GM18526 (cell line): ENCODE measurements around the gene IL18.

ENCODE experiments used
- POLR2A ChIP-seq: IDR thresholded peaks from 3 replicates; pipeline ENCODE4 v1.6.1; 2011; ENCODE audit not compliant: insufficient read length; ENCODE audit errors: extremely low read depth

Gene IL18

DNA sequence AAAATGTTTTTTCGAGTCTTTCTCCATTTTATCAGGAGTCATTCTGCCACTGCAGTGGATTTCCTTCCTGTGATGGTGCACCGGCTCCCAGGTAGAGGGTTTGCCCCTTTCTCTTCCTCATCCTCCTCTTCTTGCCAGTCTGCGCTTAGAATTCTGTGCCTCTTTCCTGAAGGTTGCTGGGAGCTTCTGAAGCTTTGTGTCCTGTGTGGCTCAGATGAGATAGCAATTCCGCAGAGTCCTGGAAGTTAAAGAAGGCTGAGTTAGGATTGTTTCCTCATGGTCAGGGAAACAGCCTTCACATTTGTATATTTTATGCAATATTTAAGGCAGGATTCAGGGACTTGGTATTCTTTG is 11.7 kb upstream of the IL18 start:
- TF ChIP-seq POLR2A: no peak

DNA sequence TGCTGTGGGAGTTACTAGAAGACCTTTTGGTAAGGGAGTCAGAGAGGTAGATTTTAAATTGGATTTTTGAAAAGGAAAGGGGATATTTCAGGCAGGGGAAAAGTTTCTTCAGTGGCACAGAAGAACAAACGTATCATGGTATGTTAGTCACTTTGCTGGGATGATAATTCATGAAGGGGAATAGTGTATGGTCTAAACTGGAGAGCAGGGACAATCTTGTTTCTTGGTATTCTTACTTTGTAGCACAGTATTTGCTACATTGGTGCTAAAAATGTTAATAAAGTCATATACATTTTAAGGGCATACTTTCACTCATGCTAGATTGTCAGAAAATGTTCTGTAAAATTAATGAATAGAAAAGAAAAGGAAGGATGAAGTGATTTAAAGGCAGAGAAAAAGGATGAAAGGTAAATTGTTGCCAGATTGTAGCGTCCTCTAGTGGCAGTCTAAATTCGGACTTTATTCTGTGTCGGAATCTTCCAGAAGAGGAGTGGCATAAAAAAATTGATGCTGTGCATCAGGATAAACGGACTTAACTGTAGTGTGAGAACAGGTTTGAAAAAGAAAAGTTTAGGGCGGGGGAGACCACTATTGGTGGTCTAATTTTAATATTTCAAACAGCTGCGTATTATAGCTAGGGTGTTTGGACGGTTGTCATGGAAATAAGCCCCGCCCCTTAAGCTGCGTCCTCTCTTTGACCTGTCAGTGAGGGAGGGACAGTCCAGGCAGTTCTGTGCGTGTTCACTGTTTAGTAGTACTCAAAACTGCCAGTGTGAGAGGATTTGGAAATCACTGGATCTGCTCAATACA is 11.1 kb upstream of the IL18 start, which contains the start of gene BCO2:
Gene BCO2 (plus strand): TSS at position 724 of the 810 bp plus-strand sequence. CDS start 90 bp downstream, outside the sequence.
- TF ChIP-seq POLR2A: no peak

DNA sequence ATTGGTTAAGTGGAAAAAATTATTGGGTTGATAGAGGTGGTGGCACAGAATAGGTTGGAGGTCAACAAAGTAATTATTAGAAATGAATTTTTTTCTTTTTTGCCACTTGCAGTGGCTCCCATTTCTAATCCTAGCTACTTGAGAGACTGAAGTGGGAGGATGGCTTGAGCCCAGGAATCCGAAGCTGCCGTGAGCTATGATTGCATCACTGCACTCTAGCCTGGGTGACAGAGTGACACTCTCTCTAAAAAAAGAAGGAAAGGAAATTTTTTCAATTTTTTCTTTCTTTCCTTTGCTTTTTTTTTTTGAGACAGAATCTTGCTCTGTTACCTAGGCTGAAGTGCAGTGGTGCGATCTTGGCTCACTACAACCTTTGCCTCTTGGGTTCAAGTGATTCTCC is 9.3 kb upstream of the IL18 start:
- no peak for TF ChIP-seq POLR2A

- TF ChIP-seq POLR2A: no peak
Observed at GRCh38 chr11:112172362-112172994, 8.6 kb upstream of the IL18 start.

DNA sequence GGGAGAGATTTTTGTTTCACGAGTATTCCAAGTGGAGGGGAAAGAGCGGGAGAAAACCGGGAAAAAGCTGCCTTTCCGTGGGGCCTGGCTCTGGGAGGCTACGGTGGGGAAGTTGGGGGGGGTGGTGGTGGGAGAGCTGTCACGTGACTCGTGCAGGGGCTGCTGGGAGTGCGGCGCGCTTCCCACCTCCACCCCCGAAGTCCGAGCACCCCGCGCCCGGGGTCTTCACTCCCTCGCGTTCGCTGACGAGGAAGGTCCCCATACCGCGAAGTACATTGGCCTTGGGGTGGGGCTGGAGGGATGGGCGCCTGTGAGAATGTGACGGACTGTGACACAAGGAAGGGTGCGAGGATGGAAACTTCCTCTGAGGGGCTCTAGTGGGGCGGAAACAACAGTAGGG is 3.3 kb upstream of the IL18 start, which contains the start of gene TEX12:
Gene TEX12 (plus strand): TSS at position 228 of the 400 bp plus-strand sequence. CDS start 1,897 bp downstream, outside the sequence.
- no peak for TF ChIP-seq POLR2A

DNA sequence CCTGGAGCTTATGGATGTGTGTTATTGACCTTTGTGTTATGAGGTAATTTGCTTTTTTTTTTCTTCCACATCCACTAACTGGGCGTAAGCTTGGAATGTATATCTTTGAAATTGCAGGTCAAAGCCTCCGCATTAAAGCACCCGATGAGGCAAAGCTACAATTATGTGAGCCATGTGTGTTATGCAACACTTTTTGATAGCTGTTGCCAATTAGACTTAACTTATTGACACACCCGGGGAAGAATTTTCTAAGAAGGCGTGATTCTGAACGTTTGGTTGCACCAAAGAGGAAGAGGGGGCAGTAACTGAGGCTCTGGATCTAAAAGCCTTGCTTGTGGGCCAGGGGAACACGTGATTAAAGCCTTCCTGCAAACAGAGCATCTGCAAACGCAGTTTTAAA is 2.7 kb upstream of the IL18 start:
- TF ChIP-seq POLR2A: no peak

GRCh38 chr11:112165049-112165448 is 1.2 kb upstream of the IL18 start:
- TF ChIP-seq POLR2A: no peak

DNA sequence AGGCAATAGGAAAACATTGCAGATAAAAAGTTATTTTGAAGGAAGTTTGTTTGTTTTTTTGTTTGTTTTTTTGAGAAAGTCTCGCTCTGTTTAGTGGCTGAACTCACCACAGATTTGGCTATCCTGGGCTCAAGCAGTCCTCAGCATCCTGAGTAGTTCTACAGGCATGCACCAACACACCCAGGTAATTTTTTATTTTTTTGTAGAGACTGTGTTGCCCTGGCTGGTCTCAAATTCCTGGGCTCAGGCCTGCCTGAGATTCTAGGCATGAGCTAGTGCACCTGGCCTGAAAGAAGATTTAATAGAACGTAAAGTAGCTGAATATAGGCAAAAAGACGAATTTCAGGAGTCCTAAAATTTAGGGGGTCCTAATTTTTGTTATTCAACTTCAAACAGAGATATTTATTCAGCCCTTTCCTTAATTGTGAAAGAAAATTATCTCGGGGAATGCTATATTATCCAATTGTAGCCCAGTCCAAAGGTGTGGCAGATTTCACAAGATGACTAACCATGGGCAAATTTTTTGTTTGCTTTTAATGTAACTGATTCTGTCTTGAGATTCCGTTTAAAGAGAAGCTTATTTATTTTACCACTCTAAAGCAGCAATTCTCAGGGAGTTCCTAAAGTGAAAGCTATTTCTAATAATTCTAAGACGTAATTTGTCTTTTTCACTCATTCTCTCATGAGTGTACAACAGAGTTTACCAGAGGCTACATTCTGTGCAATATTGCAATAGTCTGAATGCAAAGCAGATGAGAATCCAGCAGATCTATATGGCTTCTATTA is 940 bp downstream of the IL18 start:
- no peak for TF ChIP-seq POLR2A

- no peak for TF ChIP-seq POLR2A
Observed at GRCh38 chr11:112161012-112161411, 2.9 kb downstream of the IL18 start.

- TF ChIP-seq POLR2A: no peak
Observed at GRCh38 chr11:112160091-112160848, 3.6 kb downstream of the IL18 start.

DNA sequence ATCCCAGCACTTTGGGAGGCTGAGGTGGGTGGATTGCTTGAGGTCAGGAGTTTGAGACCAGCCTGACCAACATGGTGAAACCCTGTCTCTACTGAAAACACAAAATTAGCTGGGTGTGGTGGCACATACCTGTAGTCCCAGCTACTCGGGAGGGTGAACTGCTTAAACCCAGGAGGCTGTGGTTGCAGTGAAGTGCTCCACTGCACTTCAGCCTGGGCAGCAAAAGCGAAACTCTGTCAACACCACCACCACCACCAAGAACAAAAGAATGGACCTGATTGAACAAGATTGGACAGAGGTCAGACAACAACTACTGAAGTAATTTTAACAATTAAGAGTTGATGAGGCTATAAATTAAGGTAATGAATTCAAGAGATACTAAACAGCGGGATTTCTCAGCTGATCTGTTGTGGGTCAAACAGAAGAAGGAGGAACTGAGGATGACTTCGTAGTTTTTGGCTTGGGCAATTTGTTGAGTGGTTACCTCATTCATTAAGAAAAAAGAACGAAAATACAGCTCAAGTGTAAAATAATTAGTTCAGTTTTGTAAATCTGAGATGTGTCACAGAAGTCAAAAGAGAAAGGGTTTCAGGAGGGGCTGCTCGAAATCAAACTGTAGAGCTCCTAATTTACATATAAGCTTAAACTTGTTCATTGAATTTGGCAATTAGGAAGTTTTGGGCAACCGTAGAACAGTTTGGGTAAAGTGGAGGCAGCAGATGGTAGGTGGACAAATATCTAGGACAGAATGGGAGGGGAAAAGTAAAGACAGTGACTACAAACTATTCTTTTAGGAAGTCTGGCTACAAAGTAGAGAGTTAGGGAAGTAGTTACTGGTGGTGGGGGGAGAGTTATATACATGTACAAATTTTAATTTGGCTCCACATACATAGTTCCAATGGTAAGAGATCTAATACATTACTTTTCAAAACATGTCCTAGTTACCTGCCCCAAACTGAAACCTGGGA is 4.5 kb downstream of the IL18 start:
- TF ChIP-seq POLR2A: no peak

GRCh38 chr11:112156956-112157766 is 6.7 kb downstream of the IL18 start:
- no peak for TF ChIP-seq POLR2A
